PC-9 (cell line): Measurements from ENCODE around the gene CD247.

Source experiments
- CTCF ChIP-seq: fragments of 200-600 bp; sonication (generic); conservative IDR thresholded peaks from 2 replicates; pipeline ENCODE4 v1.6.1; 2017; ENCODE audit warnings: mixed run types, antibody characterized with exemption, mild to moderate bottlenecking, moderate library complexity
- EZH2 ChIP-seq: fragments of 200-600 bp; sonication (generic); IDR thresholded peaks from 2 replicates; pipeline ENCODE4 v1.8.0; 2017; ENCODE audit warnings: antibody characterized with exemption, low read depth

GRCh38 chr1:167425482-167425881 lies 92.8 kb downstream of the CD247 start:
- no peak for TF ChIP-seq CTCF
- no peak for TF ChIP-seq EZH2
